Small intestine (tissue), 7 donors: Measurements from ENCODE around the gene PCDH20. TPM values are rescaled to one million over a fixed set of nuclear protein-coding genes. Genes with fewer than 3 reads are reported as not detected.
"Not testable (repeated sequence)": the region's sequence is repeated elsewhere in the genome, so short reads cannot be mapped to it uniquely, and the experiment has no call there.

Experiments
- DNase-seq, 2 donors: peaks; one replicate each; pipeline versions ENCODE4 v3.0.0 to v3.0.0-alpha.2; 2013
- FAIRE-seq: peaks from 2 replicates; lab custom pipeline; 2012; peaks lifted over from hg19 to GRCh38; lab: Jason Lieb, UNC
- H3K27ac ChIP-seq, 3 donors: one replicate each; pipeline ENCODE4 v1.5.1; 2013; ENCODE audit warnings: low read length in 2 of 3, mild to moderate bottlenecking in 2 of 3, control low read depth in 1 of 3, inconsistent platforms in 1 of 3, low read depth in 1 of 3, moderate library complexity in 1 of 3
- H3K27me3 ChIP-seq, 3 donors: one replicate each; pipeline ENCODE4 v1.6.1; 2013; ENCODE audit warnings: low read length in 3 of 3, inconsistent platforms in 1 of 3; ENCODE audit not compliant: control insufficient read depth in 3 of 3, insufficient read depth in 3 of 3
- H3K36me3 ChIP-seq, 3 donors: one replicate each; pipeline ENCODE4 v1.6.1; 2013; ENCODE audit warnings: low read length in 3 of 3, inconsistent platforms in 1 of 3, low read depth in 1 of 3, mild to moderate bottlenecking in 1 of 3, moderate library complexity in 1 of 3; ENCODE audit not compliant: control insufficient read depth in 3 of 3, insufficient read depth in 2 of 3
- H3K4me1 ChIP-seq, 3 donors: one replicate each; pipeline ENCODE4 v1.6.1; 2013; ENCODE audit warnings: low read length in 2 of 3, inconsistent platforms in 1 of 3, low read depth in 1 of 3, mild to moderate bottlenecking in 1 of 3, moderate library complexity in 1 of 3; ENCODE audit not compliant: control insufficient read depth in 3 of 3, insufficient read depth in 2 of 3
- H3K4me3 ChIP-seq, 3 donors: one replicate each; pipeline ENCODE4 v1.5.1; 2013; ENCODE audit warnings: low read length in 3 of 3, control low read depth in 1 of 3, inconsistent platforms in 1 of 3, low read depth in 1 of 3, mild to moderate bottlenecking in 1 of 3, moderate library complexity in 1 of 3
- H3K9me3 ChIP-seq, 2 donors: one replicate each; pipeline ENCODE4 v1.6.1; 2013; ENCODE audit warnings: low read depth in 1 of 2, low read length in 1 of 2; ENCODE audit not compliant: control insufficient read depth in 2 of 2, insufficient read depth in 1 of 2
- WGBS, 3 donors: extraction: QIAGEN DNeasy Blood & Tissue Kit; methylation state at CpG; one replicate each; pipeline ENCODE4 v1.1.7; 2013; 5-methylcytosine and 5-hydroxymethylcytosine counted together
- polyA plus RNA-seq, 4 donors: library from polyadenylated mRNA; stranded (reverse) in 3 of 4; unstranded in 1 of 4; fragments of 200-250 nt in 3 of 4; fragments of 120-200 nt in 1 of 4; gene quantifications; one replicate each; pipeline versions ENCODE4 v1.2.1 to v1.2.3, GENCODE V29; 2013
- donor health status: healthy with polysubstance abuse.
- donor health status: control.
- donor health status: control.
- donor health status: Bipolar disorder and iron deficiency.
- donor health status: healthy.

The PCDH20 gene
- polyA plus RNA-seq, 4 donors, result 0.27 to 5.7 (median 2.3) TPM; not detected in 1

DNA sequence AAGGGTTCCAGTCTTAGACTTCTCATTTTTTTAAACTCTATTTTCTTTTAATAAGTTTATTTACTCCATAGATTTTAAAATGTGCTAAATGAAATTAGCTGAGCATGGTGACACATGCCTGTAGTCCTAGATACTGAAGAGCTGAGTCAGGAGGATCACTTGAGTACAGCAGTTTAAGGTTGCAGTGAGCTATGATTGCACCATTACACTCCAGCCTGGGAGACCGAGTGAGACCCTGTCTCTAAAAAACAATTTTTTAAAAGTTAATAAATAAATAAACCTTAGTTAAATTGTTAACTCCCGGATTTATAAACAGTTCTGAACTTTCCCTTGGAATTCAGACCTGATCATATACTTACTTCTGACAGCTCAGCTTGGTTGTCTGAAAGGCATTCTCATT is 32.5 kb downstream of the PCDH20 start:
- 59 to 80% (median 60%) methylated on average over 2 of the region's 2 CpGs for WGBS, 3 donors

DNA sequence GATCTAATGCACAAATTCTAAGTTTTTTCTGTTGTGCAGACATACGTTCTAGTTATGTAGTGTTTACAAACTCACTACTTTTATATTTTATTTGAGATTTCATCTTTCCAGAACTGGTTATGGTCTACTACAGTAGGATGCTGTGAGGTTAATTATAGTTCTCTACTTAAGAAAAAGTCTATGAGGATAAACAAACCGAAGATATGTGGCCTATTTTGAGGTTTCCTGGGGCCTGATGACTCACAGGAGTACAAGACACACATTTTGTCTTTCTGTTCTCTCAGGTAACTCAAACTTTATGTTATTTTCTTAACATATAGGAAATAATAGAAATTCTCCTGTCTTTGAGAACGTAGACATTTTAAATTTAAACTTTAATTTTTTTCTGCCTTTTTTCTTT is 45.1 kb downstream of the PCDH20 start:
- FAIRE-seq (no peak), DNase-seq (no peak)
- 48 to 55% (median 51%) methylated on average over 3 of the region's 3 CpGs for WGBS, 3 donors
- Histone ChIP-seq H3K9me3 (no peaks in the 10 kb centered on the region), H3K36me3 (no peaks in the 10 kb centered on the region), H3K27ac (no peak overlapping the region), H3K4me1 (no peaks in the 10 kb centered on the region), H3K27me3 (no peaks in the 10 kb centered on the region), H3K4me3 (no peak overlapping the region)

More for the DNA sequence above, 32.5 kb downstream of the PCDH20 start:
- no peak overlapping the region for H3K4me3 ChIP-seq
- H3K36me3 ChIP-seq, result no peaks in the 10 kb centered on the region
- no peak for DNase-seq
- H3K27ac ChIP-seq, result no peak overlapping the region
- H3K4me1 ChIP-seq, result no peaks in the 10 kb centered on the region
- H3K27me3 ChIP-seq, result no peaks in the 10 kb centered on the region
- no peak for FAIRE-seq
- H3K9me3 ChIP-seq, result no peaks in the 10 kb centered on the region

DNA sequence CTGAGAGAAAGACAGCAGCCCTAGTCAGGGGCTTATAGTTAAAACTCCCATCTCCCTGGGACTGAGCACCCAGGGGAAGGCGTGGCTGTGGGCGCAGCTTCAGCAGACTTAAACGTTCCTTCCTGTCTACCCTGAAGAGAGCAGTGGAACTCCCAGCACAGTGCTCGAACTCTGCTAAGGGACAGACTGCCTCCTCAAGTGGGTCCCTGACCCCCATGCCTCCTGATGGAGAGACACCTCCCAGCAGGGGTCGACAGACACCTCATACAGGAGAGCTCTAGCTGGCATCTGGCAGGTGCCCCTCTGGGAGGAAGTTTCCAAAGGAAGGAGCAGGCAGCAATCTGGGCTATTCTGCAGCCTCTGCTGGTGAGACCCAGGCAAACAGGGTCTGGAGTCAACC is 51.0 kb downstream of the PCDH20 start:
- 80 to 84% (median 81%) methylated on average over 5 of the region's 5 CpGs for WGBS, 3 donors
- DNase-seq, FAIRE-seq: not testable (repeated sequence)

DNA sequence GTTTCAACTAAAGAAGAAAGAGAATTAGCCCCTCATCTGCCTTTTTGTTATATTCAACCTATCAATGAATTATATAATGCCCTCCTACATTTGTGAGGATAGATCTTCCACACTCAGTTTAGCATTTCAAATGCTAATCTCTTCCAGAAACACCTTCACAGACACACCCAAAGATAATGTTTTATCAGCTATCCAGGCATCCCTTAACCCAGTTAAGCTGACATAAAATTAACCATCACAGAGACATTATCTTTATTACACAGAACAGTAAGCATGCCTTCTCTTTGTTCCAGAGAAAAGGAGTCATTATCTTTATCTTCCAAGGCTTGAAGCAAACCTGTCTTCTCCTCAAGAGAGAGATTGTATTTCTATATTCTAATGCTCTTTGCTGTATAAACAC is 53.1 kb downstream of the PCDH20 start:
- no peaks in the 10 kb centered on the region for H3K27me3 ChIP-seq
- no peaks in the 10 kb centered on the region for H3K9me3 ChIP-seq
- no peaks in the 10 kb centered on the region for H3K36me3 ChIP-seq
- H3K27ac ChIP-seq, result no peak overlapping the region
- H3K4me1 ChIP-seq, result no peaks in the 10 kb centered on the region
- DNase-seq (no peak), FAIRE-seq (no peak)
- H3K4me3 ChIP-seq, result no peak overlapping the region

More for the DNA sequence above, 51.0 kb downstream of the PCDH20 start:
- H3K36me3 ChIP-seq, H3K4me1 ChIP-seq, H3K9me3 ChIP-seq, H3K27ac ChIP-seq, H3K4me3 ChIP-seq, H3K27me3 ChIP-seq: not testable (repeated sequence)
